Esophagus squamous epithelium (tissue), 4 donors: Measurements from ENCODE around the gene RRP15.

Experiments used
- POLR2A ChIP-seq, 4 donors: fragments of 450-650 bp; IDR thresholded peaks; one replicate each; pipeline ENCODE4 v1.6.1; 2017; ENCODE audit warnings: antibody characterized with exemption in 4 of 4, mild to moderate bottlenecking in 4 of 4, moderate library complexity in 3 of 4
- TF ChIP-seq, protein P1 (sequence below), 6 experiments: fragments of 450-650 bp in 4 of 6; fragments of 200-600 bp in 2 of 6; sonication (generic) in 2 of 6; IDR thresholded peaks; one replicate each; pipeline ENCODE4 v1.5.1; 2016 to 2019; ENCODE audit warnings: antibody characterized with exemption in 6 of 6, mild to moderate bottlenecking in 4 of 6, moderate library complexity in 4 of 6

DNA sequence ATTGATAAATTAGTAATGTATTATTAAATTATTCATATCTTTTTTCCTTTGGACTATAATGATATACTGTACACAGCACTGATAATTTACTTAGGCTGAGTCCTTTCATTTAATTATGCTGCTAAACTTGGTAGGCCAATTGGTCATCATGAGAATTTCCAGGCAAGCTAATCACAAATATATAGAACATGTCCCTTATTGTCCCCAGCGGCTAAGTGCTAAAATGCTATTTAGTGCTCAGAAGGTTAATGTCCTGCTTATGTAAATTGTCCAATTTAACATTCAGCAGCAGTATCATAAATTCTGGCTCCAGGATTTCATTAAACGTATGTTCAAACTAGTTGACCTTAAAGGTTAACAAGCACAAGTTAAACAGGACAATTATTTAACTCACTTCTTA is 30.0 kb upstream of the RRP15 start:
- TF ChIP-seq, protein P1, sequence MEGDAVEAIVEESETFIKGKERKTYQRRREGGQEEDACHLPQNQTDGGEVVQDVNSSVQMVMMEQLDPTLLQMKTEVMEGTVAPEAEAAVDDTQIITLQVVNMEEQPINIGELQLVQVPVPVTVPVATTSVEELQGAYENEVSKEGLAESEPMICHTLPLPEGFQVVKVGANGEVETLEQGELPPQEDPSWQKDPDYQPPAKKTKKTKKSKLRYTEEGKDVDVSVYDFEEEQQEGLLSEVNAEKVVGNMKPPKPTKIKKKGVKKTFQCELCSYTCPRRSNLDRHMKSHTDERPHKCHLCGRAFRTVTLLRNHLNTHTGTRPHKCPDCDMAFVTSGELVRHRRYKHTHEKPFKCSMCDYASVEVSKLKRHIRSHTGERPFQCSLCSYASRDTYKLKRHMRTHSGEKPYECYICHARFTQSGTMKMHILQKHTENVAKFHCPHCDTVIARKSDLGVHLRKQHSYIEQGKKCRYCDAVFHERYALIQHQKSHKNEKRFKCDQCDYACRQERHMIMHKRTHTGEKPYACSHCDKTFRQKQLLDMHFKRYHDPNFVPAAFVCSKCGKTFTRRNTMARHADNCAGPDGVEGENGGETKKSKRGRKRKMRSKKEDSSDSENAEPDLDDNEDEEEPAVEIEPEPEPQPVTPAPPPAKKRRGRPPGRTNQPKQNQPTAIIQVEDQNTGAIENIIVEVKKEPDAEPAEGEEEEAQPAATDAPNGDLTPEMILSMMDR (IDR thresholded peaks at IDR 0.05): no peak
- TF ChIP-seq POLR2A (IDR thresholded peaks at IDR 0.05): no peak
